Activated CD8-positive, alpha-beta memory T cell treated with anti-CD3 and anti-CD28 coated beads, Interleukin-2, amount 50 U/mL, for 24 hours (primary cell): ENCODE measurements around the gene CPEB3.
"Not testable (repeated sequence)": the region's sequence is repeated elsewhere in the genome, so short reads cannot be mapped to it uniquely, and the experiment has no call there.

Experiments
- DNase-seq: peaks from one replicate; pipeline ENCODE4 v3.0.0-alpha.2; 2020; ENCODE audit errors: extremely low read depth

The CPEB3 gene

DNA sequence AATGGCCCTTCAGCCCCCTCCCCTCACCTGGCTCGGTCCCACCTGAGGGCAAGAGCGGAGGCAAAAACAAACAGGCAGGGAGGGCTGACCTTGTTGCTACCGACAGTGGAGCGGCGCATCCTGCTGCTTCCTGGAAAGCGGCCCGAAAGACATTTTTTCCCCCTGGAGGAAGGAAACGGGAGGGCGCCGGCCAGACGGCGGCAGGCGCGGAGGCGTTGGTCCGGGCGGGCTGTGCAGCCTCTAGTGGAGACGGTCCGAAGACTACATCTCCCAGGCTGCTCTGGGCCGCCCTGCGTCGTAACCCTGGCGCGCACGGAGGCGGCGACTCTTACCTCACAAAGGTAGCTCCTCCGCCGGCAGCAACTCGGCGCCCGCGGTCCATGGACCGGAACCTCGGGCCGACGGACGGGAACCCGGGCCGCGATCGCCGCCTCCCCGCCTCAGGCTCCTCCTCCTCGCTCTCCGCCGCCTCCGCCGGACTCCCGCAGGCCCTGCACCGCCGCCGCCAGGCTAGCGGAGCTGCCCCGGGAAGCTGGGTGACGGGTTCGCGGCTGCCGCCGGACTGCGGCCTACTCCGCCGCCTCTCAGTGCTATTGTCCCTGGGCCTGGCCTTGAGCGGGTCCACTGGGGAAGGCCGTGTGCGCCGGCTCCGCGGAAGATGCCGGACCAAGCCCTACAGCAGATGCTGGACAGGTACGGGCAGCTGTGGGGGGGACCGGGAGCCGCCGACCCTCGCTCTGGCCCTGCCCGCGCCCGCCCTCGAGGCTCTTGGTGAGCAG, at the start of gene CPEB3, which contains the start of gene MARCHF5:
CPEB3 (minus strand) TSS at position 242 of the 779 bp plus-strand sequence. CDS start 50,728 bp downstream, outside the sequence.
MARCHF5 (plus strand) TSS at position 331 of the 779 bp plus-strand sequence; CDS start at position 659, 328 bp downstream.
- peak; percentile 76 for DNase-seq

DNA sequence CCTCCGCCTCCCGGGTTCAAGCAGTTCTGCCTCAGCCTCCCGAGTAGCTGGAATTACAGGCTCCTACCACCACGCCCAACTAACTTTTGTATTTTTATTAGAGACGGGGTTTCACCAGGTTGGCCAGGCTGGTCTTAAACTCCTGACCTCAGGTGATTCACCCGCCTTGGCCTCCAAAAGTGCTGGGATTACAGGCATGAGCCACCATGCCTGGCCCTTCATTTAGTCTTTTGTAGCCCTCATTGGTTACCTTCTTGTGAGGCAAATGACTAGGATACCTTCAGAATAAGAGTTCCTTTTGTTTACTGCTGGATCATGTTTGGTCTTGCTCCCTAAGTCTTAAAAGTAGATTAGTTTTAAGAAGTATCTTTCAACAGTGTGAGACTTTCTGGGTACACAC, 39.0 kb upstream of the CPEB3 start:
- DNase-seq: not testable (repeated sequence)

DNA sequence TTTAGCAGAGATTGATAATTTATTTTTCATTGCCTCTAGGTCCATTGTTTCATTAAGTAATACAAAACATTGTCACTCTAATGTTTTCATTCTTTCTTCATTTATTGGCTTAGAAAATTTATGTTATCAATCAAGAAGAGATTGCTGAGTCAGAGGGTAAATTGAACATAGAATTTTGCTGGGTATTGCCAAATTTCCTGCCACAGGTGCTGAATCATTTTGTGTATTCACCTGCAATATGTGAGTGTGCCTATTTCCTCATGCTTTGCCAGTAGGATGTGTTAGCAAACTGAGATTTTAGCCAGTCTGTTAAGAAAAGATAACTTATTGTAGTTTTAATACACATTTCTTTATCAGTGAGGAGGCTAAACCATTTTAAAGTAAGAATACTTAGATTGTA, 38.1 kb upstream of the CPEB3 start:
- DNase-seq: no peak

DNA sequence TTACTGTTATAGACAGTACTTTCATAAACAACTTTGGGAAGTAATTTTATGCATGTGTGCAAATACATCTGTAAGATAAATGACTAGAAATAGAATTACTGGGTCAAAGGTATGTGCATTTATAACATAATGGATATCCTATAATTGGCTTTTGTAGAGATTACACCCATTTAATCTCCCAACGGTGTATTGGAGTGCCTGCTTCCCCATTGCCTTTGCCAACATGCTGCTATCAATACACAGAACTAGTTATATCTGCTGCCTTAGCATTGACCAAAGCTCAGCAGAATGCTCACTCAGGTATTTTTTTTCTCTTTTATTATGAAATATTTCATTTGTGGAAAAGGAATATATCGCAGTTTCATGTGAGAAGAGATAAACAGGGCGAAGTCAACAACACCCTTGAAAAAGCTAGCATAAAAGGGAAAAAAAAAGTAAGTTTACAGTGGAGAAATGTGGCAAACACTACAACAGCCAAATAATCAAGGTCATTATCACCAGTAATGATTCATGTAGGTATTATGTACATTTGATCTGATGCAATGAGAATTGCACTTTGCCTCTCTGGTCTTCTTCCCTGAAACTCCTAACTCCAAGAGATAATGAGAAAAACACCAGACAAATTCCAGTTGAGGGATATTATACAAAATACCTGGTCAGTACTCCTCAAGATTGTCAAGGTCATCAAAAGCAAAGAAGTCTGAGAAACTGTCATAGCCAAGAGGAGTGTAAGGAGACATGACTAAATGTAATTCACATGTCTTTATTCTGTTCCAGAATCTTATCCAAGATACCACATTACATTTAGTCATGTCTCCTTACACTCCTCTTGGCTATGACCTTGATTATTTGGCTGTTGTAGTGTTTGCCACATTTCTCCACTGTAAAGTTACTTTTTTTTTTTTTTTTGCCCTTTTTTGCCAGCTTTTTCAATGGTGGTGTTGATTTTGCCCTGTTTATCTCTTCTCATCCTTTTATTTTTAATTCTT, 36.9 kb upstream of the CPEB3 start:
- DNase-seq: no peak

DNA sequence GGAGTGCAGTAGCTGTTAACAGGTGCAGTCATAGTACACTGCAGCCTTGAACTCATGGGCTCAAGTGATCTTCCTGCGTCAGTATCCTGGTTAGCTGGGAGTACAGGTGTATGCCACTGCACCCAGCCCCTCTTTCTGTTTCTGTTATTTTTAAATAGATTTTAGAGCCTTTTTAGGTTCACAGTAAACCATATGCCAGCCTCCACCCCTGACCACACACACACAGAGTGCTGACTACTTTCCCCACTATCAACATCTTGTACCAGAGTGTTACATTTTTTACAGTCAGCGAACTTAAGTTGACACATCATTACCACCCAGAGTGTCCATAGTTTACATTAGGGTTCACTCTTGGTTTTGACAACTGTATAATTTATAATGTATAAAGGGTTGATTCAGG, 32.2 kb upstream of the CPEB3 start:
- no peak for DNase-seq

DNA sequence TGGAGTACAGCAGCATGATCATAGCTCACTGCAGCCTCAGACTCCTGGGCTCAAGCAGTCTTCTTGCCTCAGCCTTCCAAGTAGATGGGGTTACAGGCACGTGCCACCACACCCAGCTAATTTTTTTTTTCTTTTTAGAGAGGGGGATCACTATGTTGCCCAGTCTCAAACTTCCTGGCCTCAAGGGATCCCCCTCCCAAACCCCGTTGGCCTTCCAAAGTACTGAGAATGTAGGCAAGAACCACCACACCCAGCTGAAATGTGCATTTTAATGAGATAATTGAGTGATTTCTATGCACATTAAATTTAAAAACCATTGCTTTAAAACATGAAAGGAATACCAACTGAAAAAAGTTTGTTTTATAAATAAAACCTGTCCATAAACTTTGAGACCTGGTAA, 25.7 kb upstream of the CPEB3 start:
- DNase-seq: no peak

DNA sequence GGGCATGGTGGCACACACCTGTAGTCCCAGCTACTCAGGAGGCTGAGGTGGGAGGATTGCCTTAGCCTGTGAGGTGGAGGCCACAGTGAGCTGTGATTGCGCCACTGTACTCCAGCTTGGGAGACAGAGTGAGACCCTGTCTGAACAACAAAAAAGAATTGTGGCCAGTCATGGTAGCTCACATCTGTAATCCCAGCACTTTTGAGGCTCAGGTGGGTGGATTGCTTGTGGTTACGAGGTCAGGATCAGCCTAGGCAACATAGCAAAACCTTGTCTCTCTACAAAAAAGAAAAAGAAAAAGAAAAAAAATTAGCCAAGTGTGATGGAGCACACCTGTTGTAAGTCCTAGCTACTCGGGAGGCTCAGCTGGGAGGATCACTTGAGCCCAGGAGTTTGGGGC, 22.9 kb upstream of the CPEB3 start:
- DNase-seq: no peak

DNA sequence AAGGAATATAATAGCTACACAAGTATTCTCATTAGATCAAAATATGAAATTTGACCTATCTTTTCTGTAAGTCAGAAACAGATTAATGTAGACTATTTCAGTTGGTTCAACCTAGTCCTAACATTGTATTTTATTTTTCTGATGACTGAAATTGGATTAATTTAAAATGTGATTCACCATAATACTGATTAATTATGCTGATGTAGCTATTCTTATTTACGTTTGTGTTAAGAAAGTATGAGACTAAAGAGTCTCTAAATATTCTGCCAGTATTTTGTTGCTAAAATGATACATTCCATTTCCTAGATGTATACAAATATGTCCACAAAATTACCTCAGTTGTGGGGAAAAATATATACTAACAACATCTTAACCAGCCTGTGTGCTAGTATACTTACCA, 18.4 kb upstream of the CPEB3 start:
- DNase-seq: no peak

DNA sequence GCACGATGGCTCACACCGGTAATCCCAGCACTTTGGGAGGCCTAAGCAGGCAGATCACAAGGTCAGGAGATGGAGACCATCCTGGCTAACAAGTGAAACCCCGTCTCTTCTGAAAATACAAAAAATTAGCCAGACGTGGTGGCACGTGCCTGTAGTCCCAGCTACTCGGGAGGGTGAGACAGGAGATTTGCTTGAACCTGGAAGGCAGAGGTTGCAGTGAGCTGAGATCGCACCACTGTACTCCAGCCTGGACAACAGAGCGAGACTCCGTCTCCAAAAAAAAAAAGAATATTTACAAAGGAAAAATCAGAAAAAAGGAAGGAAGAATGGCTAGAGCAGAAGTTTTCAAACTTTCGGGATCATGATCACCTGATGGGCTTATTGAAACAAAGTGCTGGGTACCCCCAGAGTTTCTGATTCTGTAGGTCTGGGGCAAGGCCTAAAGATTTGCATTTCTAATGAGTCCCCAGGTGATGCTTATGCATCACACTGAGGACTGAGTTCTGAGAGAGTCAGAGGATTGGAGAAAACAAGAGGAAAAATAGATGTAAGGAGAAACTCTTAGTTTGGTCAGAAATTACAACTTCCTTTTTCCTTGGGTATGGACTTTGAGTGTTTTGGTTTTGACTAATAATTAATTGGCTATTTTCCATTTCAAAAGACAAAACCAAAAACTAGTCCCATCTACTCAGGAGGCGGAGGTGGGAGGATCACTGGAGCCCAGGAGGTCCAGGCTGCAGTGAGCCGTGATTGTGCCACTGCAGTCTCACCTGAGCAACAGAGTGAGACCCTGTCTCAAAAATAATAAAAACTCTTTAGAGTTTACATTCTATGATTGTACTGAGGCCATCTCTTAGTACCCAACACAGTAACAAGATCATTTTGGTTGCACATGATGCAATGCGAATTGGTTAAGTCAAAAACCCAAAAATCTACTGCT, 14.5 kb upstream of the CPEB3 start:
- DNase-seq: no peak

DNA sequence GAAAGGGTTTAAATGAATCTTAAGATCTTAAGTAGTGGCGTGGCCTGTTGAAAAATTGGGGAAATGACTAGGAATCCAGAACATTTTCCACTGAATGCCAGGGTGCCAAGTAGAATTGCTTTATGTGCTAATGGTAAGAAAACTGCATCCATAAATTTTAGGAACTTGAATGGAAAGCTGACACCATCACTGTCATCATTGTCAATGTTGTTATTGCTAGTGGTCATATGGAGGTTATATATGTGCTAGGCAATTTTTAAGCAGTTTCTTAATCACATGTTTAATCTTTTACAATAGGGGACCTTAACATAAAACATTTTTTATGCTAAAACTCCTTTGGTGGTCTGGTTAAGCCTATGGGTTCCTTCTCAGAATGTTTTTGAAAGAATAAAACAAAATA, 13.2 kb upstream of the CPEB3 start:
- DNase-seq: no peak

DNA sequence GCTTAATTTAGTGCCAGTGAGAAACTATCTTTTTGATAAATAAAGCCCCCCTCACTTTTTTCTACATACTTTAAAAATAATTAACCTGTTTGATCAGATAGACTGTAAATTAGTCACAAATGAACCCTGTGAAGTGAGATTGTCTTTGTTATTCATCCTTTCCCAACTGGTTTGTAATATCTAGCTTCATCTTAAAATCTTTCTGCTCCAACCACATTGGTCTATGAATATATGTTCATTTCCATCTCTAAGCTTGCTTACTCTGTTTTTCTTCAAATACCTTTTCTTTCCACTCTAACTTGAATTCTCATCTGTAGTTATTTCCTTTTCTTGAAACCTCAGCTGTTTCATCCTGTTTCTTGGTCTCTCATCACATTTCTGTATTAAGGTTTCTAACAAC, 12.2 kb upstream of the CPEB3 start:
- no peak for DNase-seq

DNA sequence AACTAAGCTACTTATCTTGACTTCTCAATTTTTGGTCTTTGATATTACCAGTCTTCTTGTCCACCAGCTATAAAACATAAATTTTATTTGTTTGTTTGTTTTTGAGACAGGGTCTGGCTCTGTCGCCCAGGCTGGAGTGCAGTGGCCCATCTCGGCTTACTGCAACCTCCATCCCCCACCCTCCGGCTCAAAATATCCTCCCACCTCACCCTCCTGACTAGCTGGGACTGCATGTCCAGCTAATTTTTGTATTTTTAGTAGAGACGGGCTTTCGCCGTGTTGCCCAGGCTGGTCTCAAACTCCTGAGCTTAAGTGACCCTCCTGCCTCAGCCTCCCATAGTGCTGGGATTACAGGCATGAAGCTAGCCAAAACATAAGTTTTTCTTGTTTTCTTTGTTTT, 7.6 kb upstream of the CPEB3 start:
- no peak for DNase-seq

DNA sequence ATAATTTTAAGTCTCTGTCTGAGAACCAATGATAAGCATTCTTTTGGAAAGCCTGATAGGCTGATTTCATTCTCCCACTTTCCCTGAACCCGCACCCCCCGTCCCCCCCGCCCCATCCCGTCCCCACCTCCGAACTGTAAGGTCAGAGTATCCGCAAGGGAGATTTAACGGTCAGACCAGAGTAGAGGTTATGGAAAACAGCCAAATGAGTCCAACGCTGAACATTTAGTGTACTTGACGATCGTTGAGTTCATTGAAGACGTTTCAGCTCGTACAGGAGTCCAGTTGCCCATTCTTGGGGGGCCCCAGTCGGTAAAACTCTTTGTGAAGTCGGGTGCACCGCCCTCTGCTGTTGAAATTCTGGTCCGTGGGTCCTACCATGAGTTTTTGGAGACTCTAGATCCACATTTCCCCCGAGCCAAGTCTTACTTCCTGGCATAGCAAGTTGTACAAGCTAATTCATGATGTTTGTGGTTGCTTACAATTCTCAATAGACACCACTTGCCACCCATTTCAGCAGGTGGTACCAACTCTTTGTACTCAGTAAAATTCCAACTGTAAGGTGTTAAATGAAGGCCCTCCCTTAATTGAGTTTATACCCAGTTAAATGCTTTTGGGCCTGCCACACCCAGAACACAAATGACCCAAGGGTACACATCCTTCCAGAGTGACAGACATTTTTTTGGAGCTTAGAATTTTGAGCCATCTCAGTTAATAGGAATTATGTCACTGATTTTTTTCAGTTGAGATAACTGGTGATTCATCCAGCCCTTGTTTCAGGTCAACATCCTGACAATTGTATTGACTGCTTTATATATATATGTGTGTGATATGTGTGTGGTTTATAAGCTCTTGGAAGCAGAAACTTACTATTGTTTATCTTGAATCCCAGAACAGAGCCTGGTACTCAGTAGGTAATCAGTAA, 1.3 kb upstream of the CPEB3 start:
- peak; percentile 9 for DNase-seq

DNA sequence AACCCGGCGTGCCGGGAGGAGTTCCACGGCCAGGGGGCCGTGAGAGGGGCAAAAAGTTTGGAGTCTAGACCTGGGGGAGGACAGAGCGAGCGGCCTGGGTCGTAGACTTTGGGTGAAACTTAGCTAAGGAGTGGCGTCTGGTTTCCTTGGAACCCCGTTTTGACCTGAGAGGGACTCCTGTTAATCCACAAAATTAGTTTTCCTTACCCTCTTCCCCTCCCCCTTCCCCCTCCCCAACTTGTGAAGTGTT, 663 bp upstream of the CPEB3 start:
- no peak for DNase-seq

DNA sequence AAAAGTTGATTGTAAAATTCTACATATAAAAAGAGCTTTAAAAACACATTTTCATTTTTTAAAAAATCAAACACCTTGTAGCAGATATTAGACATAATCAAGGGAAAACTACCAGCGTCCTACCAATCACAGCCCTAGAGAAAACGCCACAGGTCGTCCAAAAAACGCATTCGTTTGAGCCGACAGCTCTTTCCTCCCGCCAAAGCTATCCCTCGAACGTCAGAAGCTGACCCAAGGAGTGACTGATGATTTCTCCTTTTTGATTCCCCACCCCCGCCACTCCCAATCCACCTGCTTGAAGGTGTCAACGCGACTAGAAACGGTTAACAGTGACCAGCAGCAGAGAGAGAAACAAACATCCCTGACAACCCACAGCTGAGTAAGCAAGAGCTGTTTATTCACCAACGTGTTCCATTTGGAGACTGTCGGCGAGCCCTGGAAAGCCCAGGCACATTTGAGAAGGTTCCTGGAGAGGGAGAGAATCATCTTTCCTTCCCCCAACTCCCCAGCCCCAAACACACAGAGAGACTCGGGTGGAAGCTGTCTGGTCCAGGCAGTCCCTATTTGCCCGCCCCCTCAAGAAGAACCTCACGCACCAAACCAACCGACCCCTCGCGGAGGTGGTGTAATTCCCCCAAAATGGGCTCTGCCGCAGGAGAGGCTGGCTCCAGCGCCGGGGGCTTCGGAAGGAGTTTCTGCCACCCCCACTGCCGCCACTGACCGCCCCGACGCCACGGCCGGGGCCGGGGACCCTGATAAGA, 622 bp downstream of the CPEB3 start:
- no peak for DNase-seq

DNA sequence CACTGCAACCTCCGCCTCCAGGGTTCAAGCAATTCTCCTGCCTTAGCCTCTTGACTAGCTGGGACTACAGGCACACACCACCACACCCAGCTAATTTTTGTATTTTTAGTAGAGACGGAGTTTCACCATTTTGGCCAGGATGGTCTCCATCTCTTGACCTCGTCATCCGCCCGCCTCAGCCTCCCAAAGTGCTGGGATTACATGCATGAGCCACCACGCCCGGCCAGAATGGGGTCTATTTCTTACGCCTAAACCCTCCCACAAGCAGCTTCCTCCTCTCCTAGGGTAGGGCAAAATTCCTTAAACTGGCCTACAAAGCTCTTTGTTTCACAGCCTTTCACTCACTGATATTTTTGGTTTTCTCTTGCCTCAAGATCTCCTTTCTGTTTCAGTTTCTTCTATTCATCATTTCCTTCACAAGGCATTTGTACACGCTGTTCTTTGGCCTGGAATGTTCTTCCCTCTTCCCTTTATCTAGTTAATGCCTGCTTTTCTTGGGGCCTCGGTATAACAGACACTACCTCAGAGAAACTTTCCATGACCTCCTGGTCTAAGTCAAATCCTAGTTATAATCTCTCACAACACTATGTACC, 6.7 kb downstream of the CPEB3 start:
- no peak for DNase-seq

DNA sequence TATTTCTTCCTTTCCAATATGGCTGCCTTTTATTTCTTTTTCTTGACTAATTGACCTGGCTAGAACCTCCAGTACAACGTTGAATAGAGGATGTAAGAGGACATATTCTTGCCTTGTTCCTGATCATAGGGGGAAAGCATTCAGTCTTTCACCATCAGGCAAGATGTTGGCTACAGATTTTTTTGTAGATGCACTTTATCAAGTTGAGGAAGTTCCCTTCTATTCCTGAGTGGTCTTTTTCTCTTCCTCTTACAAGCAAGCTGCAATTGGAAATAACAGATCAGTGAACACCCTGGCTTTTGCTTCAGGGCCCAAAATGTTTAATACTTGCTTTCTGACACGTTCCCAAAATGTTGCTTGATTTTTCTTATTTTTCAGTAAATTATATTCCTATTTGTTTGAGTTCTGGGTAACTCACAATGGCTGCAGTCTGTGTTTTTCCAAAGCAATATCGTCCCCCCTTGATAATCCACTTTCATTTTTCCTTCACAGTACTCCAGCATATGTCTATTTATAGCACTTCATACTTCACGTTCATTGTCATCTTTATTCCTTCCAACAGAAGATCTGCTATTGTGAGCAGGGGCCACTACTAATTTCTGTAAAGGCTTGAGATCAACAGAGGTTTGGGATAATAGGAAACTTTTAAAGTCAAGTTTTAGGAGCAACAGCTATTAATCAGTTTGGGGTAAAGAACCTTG, 11.7 kb downstream of the CPEB3 start:
- DNase-seq: no peak

DNA sequence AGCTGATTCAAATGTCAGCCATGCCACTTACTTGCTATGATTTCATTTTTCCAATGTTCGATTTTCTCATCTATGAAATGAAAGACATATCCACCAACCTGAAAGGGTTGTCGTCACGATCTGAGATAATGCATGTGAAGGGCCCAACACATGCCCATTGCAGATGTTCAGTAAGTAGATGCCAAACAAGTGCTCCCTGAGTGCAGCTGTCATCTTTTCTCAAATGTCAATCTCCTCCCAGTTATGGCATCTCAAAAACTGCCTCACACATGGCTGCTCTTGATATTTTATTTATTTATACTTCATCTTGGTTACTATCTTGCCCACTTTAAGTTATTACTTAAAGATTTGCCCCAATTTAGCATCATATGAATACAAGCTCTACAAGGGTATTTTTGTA, 16.8 kb downstream of the CPEB3 start:
- DNase-seq: no peak

DNA sequence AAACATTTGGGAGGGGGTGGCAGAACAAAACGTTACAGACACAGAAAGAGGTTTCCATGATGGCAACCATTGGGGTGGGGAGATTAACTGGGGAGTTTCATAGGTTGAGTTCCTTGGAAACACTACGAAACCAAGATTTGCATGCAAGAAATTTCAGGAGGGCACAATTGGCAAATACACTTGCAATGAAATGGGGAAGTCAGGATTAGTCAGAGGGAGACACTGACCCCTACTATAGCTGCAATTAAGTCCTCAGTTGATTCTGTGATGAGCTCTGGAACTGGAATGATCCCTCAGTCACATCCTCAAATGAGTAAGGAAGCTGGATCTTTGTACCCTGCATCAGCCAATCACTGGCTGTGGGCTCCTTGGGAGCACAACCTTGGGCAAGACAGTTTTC, 22.1 kb downstream of the CPEB3 start:
- DNase-seq: no peak
